Tibial artery (tissue), 4 donors: ENCODE measurements around the gene MAPKAPK3.
A peak's percentile ranks its signal among the peaks of the same experiment; 100 is the strongest.

Experiments used
- DNase-seq, 2 donors: peaks; one replicate each; pipeline ENCODE4 v3.0.0-alpha.2; 2019
- H3K27ac ChIP-seq, 2 donors: fragments of 200-600 bp; sonication (generic) in 1 of 2; 1 replicate in 1 of 2; 2 replicates in 1 of 2; pipeline ENCODE4 v1.5.1; 2018 to 2019; ENCODE audit warnings: mild to moderate bottlenecking in 1 of 2
- H3K27me3 ChIP-seq, 2 donors: fragments of 200-600 bp; sonication (generic) in 1 of 2; one replicate each; pipeline versions ENCODE4 v1.5.1 to v1.6.0; 2016 to 2019
- H3K36me3 ChIP-seq, 3 donors: fragments of 200-600 bp; sonication (generic) in 2 of 3; one replicate each; pipeline ENCODE4 v1.5.1; 2016 to 2019; ENCODE audit warnings: mild to moderate bottlenecking in 2 of 3
- H3K4me1 ChIP-seq, 4 donors: fragments of 200-600 bp; sonication (generic) in 2 of 4; 1 replicate in 3 of 4; 2 replicates in 1 of 4; pipeline ENCODE4 v1.5.1; 2016 to 2019
- H3K4me3 ChIP-seq, 2 donors: fragments of 200-600 bp; sonication (generic) in 1 of 2; 1 replicate in 1 of 2; 2 replicates in 1 of 2; pipeline ENCODE4 v1.5.1; 2018 to 2019; ENCODE audit warnings: mild to moderate bottlenecking in 2 of 2
- H3K9me3 ChIP-seq, 3 donors: fragments of 200-600 bp; sonication (generic) in 1 of 3; one replicate each; pipeline ENCODE4 v1.5.1; 2016 to 2019
- intact Hi-C: fragments of 100-400 bp; cut with DNase I; formaldehyde crosslinking; loops from one replicate; pipeline ENCODE4 v1.15.0; 2023; ENCODE audit warnings: low total_unique reads
- TF ChIP-seq, protein P1 (sequence below), 2 experiments: fragments of 200-600 bp in 1 of 2; fragments of 450-650 bp in 1 of 2; IDR thresholded peaks; one replicate each; pipeline ENCODE4 v1.5.1; 2017 to 2019; ENCODE audit warnings: antibody characterized with exemption in 2 of 2, mild to moderate bottlenecking in 1 of 2, moderate library complexity in 1 of 2

Gene MAPKAPK3

DNA sequence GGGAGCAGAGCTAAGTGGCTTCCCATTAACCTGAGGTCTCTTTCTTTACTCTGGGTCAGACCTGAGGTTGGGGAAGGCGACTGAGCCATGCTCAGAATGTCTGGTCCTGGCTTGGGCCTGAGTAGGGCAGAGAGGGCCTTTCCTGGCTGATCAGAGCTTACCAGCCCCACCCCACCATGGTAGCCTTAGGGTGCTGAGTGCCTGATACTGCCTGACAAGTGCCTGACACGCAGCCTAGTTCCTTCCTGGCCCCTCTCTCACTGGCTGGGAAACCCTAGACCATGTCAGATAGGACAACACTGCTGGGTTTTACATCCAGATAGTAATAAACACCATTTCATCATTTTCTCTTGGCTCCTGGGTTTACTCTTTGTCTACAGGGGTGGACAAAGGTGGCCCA is 32.0 kb downstream of the MAPKAPK3 start:
- Histone ChIP-seq H3K36me3 (peaks cover 0 to 43% (median 18%) of the 10 kb centered on the region in 3 donors), H3K4me1 (peaks cover 0 to 31% (median 19%) of the 10 kb centered on the region in 4 donors), H3K9me3 (no peaks in the 10 kb centered on the region), H3K27ac (peak overlapping the region in 1 of 2 donors; percentile 22), H3K4me3 (no peak overlapping the region), H3K27me3 (no peaks in the 10 kb centered on the region)
- no peak for DNase-seq
- TF ChIP-seq, protein P1, sequence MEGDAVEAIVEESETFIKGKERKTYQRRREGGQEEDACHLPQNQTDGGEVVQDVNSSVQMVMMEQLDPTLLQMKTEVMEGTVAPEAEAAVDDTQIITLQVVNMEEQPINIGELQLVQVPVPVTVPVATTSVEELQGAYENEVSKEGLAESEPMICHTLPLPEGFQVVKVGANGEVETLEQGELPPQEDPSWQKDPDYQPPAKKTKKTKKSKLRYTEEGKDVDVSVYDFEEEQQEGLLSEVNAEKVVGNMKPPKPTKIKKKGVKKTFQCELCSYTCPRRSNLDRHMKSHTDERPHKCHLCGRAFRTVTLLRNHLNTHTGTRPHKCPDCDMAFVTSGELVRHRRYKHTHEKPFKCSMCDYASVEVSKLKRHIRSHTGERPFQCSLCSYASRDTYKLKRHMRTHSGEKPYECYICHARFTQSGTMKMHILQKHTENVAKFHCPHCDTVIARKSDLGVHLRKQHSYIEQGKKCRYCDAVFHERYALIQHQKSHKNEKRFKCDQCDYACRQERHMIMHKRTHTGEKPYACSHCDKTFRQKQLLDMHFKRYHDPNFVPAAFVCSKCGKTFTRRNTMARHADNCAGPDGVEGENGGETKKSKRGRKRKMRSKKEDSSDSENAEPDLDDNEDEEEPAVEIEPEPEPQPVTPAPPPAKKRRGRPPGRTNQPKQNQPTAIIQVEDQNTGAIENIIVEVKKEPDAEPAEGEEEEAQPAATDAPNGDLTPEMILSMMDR (IDR thresholded peaks at IDR 0.05): no peak
- intact Hi-C loops: loop anchor here (5.0 kb wide), 1 partner anchor 137 kb away; no protein-coding TSS in a partner anchor

DNA sequence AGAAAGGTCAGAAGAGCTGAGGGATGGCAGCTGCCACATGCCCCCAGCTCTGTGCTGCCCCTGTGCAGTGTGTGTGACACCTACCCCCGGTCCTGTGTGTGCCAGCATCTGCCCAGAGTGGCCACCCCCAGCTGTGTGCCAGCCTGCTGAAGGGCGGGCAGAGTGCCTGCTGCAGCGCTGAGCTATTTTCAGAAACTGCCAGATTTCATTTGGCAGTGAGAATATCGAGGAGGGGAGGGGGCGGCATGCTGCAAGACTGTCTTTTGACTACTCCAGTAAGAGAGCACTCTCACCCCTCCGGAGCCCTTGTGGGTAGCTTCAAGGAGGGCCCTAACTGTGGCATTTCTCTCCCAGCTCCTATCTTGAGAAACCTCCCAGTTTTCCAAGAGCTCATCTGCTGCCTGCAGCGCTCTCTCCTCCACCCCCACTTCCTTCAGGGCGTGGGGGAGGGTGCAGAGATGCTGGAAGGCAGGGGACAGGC is 32.5 kb downstream of the MAPKAPK3 start:
- Histone ChIP-seq H3K27me3 (no peaks in the 10 kb centered on the region), H3K36me3 (peaks cover 0 to 38% (median 18%) of the 10 kb centered on the region in 3 donors), H3K27ac (no peak overlapping the region), H3K9me3 (no peaks in the 10 kb centered on the region), H3K4me3 (no peak overlapping the region), H3K4me1 (peaks cover 0 to 26% (median 14%) of the 10 kb centered on the region in 4 donors)
- TF ChIP-seq, protein P1 (IDR thresholded peaks at IDR 0.05): no peak
- intact Hi-C loops: loop anchor here (5.0 kb wide), 1 partner anchor 137 kb away; no protein-coding TSS in a partner anchor
- DNase-seq: no peak

DNA sequence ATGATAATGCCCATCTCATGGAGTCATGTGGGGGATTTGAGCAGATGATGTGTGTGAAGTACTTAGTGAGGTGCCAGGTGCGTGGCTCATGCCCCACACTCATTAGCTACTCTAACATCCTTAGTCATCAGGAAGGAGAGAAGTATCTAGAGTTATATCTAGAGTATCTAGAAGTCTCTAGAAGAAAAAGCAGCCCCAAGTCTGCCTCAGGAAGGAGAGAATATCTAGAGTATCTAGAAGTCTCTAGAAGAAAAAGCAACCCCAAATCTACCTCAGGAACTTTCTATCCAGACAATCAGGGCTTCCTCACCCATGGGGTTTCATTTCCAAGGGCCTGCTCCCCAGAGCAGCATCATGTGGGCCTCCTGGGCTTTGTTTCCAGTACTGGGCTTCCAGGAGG is 33.1 kb downstream of the MAPKAPK3 start:
- intact Hi-C loops: no loop called here
- Histone ChIP-seq H3K4me1 (peaks cover 0 to 20% (median 10%) of the 10 kb centered on the region in 4 donors), H3K4me3 (no peak overlapping the region), H3K27ac (no peak overlapping the region), H3K36me3 (peaks cover 0 to 33% (median 18%) of the 10 kb centered on the region in 3 donors), H3K27me3 (no peaks in the 10 kb centered on the region), H3K9me3 (no peaks in the 10 kb centered on the region)
- DNase-seq: no peak
- TF ChIP-seq, protein P1 (IDR thresholded peaks at IDR 0.05): no peak

DNA sequence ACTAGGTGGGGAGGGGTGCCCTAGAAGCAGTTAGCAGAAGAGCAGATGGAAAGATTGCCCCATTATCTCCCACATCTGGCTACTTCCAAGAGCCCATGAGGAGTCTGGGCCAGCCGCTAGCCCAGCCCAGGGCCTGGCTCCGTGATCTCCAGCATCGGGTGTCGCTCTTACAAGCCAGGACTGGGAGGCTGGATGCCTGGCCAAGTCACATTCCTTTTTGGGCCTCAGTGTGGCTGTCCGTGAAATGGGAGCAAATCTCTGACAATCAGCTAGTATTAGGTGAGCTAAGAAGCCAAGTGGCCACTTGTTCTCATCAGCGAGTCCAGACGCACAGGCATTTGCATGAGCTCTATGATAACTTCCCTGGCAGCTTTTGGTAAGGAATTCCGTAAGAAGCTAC is 34.5 kb downstream of the MAPKAPK3 start:
- peaks cover 0 to 18% (median 8%) of the 10 kb centered on the region in 4 donors for H3K4me1 ChIP-seq
- DNase-seq: no peak
- H3K36me3 ChIP-seq: peaks cover 0 to 18% (median 18%) of the 10 kb centered on the region in 3 donors
- no peaks in the 10 kb centered on the region for H3K27me3 ChIP-seq
- intact Hi-C loops: no loop called here
- H3K9me3 ChIP-seq: no peaks in the 10 kb centered on the region
- H3K27ac ChIP-seq: no peak overlapping the region
- no peak overlapping the region for H3K4me3 ChIP-seq
- TF ChIP-seq, protein P1 (IDR thresholded peaks at IDR 0.05): no peak

DNA sequence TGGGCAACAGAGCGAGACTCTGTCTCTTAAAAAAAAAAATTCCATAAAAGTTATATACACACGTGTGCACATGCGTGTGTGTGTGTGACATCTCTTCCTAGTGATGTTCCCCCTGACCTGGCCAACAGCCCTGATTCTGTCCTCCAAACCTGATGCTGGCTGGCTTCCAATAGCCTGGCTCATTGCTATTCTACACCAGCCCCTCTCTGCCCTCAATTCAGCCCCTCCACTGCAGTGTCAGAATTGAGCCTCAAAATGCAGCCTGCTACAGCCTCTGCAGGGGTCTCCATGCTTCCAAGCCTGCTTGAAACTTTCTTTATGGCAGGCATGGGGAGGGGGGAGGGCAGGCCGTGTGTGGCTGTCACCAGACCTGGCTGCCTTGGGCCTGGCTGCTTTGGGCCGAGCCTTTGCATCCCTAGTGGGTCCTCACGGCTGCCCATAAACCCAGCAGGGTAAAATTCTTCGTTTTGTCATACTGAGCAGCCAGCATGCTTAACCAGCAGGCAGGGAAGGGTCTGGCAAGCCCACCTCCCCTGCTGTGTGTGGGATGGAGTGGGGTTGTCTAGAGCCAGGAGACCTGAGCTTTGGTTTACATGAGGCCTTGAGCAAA is 35.1 kb downstream of the MAPKAPK3 start:
- Histone ChIP-seq H3K27ac (no peak overlapping the region), H3K36me3 (peaks cover 0 to 13% (median 12%) of the 10 kb centered on the region in 3 donors), H3K27me3 (no peaks in the 10 kb centered on the region), H3K9me3 (no peaks in the 10 kb centered on the region), H3K4me1 (peaks cover 0 to 18% (median 8%) of the 10 kb centered on the region in 4 donors), H3K4me3 (no peak overlapping the region)
- TF ChIP-seq, protein P1 (IDR thresholded peaks at IDR 0.05): no peak
- intact Hi-C loops: no loop called here
- no peak for DNase-seq
